Neuronal stem cell (in vitro differentiated cells): ENCODE data around the gene THEM4.

Experiments used
- DNase-seq: peaks from one replicate; pipeline ENCODE4 v3.0.0-alpha.2; 2013; ENCODE audit warnings: low spot score
- H2AFZ ChIP-seq: one replicate; pipeline ENCODE4 v1.6.1; 2013; ENCODE audit warnings: mild to moderate bottlenecking, low read length, inconsistent platforms
- H2AK5ac ChIP-seq: 2 replicates; pipeline ENCODE4 v1.6.1; 2013; ENCODE audit warnings: low read depth, mild to moderate bottlenecking, inconsistent platforms, low read length, moderate library complexity, mixed read lengths
- H2BK120ac ChIP-seq: 2 replicates; pipeline ENCODE4 v1.6.1; 2013; ENCODE audit warnings: low read depth, mild to moderate bottlenecking, inconsistent platforms, low read length, moderate library complexity, mixed read lengths
- H2BK12ac ChIP-seq: one replicate; pipeline ENCODE4 v1.6.1; 2013; ENCODE audit warnings: low read length, inconsistent platforms
- H2BK15ac ChIP-seq: 2 replicates; pipeline ENCODE4 v1.6.1; 2013; ENCODE audit warnings: mild to moderate bottlenecking, low read length, inconsistent platforms, mixed read lengths
- H2BK5ac ChIP-seq: one replicate; pipeline ENCODE4 v1.6.1; 2013; ENCODE audit warnings: inconsistent platforms, mild to moderate bottlenecking, low read length, moderate library complexity
- H3K14ac ChIP-seq: one replicate; pipeline ENCODE4 v1.6.1; 2013; ENCODE audit warnings: low read length, inconsistent platforms
- H3K18ac ChIP-seq: 2 replicates; pipeline ENCODE4 v1.6.1; 2013; ENCODE audit warnings: low read length, inconsistent platforms
- H3K23ac ChIP-seq: 2 replicates; pipeline ENCODE4 v1.6.1; 2013; ENCODE audit warnings: low read depth, mild to moderate bottlenecking, mixed read lengths, low read length, inconsistent platforms; ENCODE audit not compliant: poor library complexity
- H3K27ac ChIP-seq: replicated peaks from 3 replicates; pipeline ENCODE4 v1.5.1; 2013; ENCODE audit warnings: low read length, inconsistent platforms
- H3K27me3 ChIP-seq, 3 experiments: 2 replicates each; pipeline ENCODE4 v1.6.1; 2013; ENCODE audit warnings: low read length in 3 of 3, mild to moderate bottlenecking in 2 of 3, inconsistent platforms in 1 of 3, low read depth in 1 of 3, mixed read lengths in 1 of 3, moderate library complexity in 1 of 3; ENCODE audit not compliant: control insufficient read depth in 3 of 3, insufficient read depth in 3 of 3
- H3K36me3 ChIP-seq, 2 donors: replicated peaks in 1 of 2; 2 replicates each; pipeline ENCODE4 v1.6.1; 2013; ENCODE audit warnings: low read length in 2 of 2; ENCODE audit not compliant: control insufficient read depth in 2 of 2, insufficient read depth in 2 of 2
- H3K4ac ChIP-seq: 2 replicates; pipeline ENCODE4 v1.6.1; 2013; ENCODE audit warnings: inconsistent platforms, mild to moderate bottlenecking, low read length, moderate library complexity
- H3K4me1 ChIP-seq, 2 donors: 1 replicate in 1 of 2; 2 replicates in 1 of 2; pipeline ENCODE4 v1.6.1; 2013; ENCODE audit warnings: low read length in 2 of 2, low read depth in 1 of 2; ENCODE audit not compliant: control insufficient read depth in 2 of 2, insufficient read depth in 1 of 2
- H3K4me2 ChIP-seq: one replicate; pipeline ENCODE4 v1.6.1; 2013; ENCODE audit warnings: mild to moderate bottlenecking, low read length, inconsistent platforms; ENCODE audit not compliant: insufficient read depth, poor library complexity, severe bottlenecking
- H3K4me3 ChIP-seq, 2 donors: 2 replicates each; pipeline ENCODE4 v1.5.1; 2013; ENCODE audit warnings: low read length in 2 of 2, mild to moderate bottlenecking in 2 of 2, inconsistent platforms in 1 of 2, moderate library complexity in 1 of 2
- H3K79me1 ChIP-seq: one replicate; pipeline ENCODE4 v1.6.1; 2013; ENCODE audit warnings: low read depth, mild to moderate bottlenecking, inconsistent platforms, low read length, moderate library complexity
- H3K9ac ChIP-seq: one replicate; pipeline ENCODE4 v1.6.1; 2013; ENCODE audit warnings: mild to moderate bottlenecking, low read depth, low read length, inconsistent platforms; ENCODE audit not compliant: poor library complexity
- H3K9me3 ChIP-seq, 2 donors: replicated peaks in 1 of 2; 2 replicates each; pipeline versions ENCODE3 to v1.6.1; 2013; ENCODE audit warnings: low read length in 2 of 2, mild to moderate bottlenecking in 2 of 2, inconsistent platforms in 1 of 2, low read depth in 1 of 2, mixed read lengths in 1 of 2, moderate library complexity in 1 of 2; ENCODE audit not compliant: control insufficient read depth in 2 of 2, insufficient read depth in 1 of 2
- H4K8ac ChIP-seq: one replicate; pipeline ENCODE4 v1.6.1; 2013; ENCODE audit warnings: low read depth, mild to moderate bottlenecking, inconsistent platforms, low read length, moderate library complexity
- H4K91ac ChIP-seq: one replicate; pipeline ENCODE4 v1.6.1; 2013; ENCODE audit warnings: low read length, low read depth, mild to moderate bottlenecking, inconsistent platforms; ENCODE audit not compliant: poor library complexity
- WGBS, 2 donors: extraction: QIAGEN DNeasy Blood & Tissue Kit; methylation state at CpG; one replicate each; pipeline ENCODE4 v1.1.7; 2013; ENCODE audit warnings: missing lambda C conversion rate in 2 of 2, mixed read lengths in 1 of 2; ENCODE audit not compliant: insufficient read length in 2 of 2, insufficient replicate concordance in 1 of 2; ENCODE audit errors: extremely low coverage in 2 of 2; 5-methylcytosine and 5-hydroxymethylcytosine counted together

Gene THEM4

GRCh38 chr1:151915061-151915686, 5.9 kb upstream of the THEM4 start:
- Histone ChIP-seq H2BK5ac (no peak overlapping the region), H4K8ac (no peak overlapping the region), H2BK12ac (no peak overlapping the region), H3K4me2 (no peak overlapping the region), H3K14ac (no peak overlapping the region), H3K9ac (no peak overlapping the region), H3K79me1 (no peaks in the 10 kb centered on the region), H2AFZ (no peak overlapping the region), H3K36me3 (no peaks in the 10 kb centered on the region), H3K18ac (no peak overlapping the region), H3K27ac (no peak overlapping the region), H2BK15ac (no peak overlapping the region), H4K91ac (no peak overlapping the region), H3K4me1 (no peaks in the 10 kb centered on the region), H3K27me3 (peaks cover 0 to 36% (median under 1%) of the 10 kb centered on the region in 3 experiments), H3K9me3 (peaks cover 0 to 3% of the 10 kb centered on the region in 2 donors), H2BK120ac (no peak overlapping the region), H3K23ac (no peak overlapping the region), H3K4ac (no peak overlapping the region), H3K4me3 (no peak overlapping the region), H2AK5ac (no peak overlapping the region)
- no CpG with 5 or more reads among the region's 1 CpG for WGBS, 2 donors
- DNase-seq: no peak

GRCh38 chr1:151914076-151914475, 4.8 kb upstream of the THEM4 start:
- H4K8ac ChIP-seq: no peak overlapping the region
- no peak overlapping the region for H3K18ac ChIP-seq
- WGBS, 2 donors: no CpG with 5 or more reads among the region's 2 CpGs
- no peak overlapping the region for H3K4ac ChIP-seq
- no peak overlapping the region for H2BK12ac ChIP-seq
- no peaks in the 10 kb centered on the region for H3K4me1 ChIP-seq
- H4K91ac ChIP-seq: no peak overlapping the region
- no peak overlapping the region for H2BK120ac ChIP-seq
- no peak overlapping the region for H3K23ac ChIP-seq
- H3K36me3 ChIP-seq: no peaks in the 10 kb centered on the region
- no peak overlapping the region for H3K9ac ChIP-seq
- H3K79me1 ChIP-seq: no peaks in the 10 kb centered on the region
- H3K27me3 ChIP-seq: peaks cover 0 to 36% (median 6%) of the 10 kb centered on the region in 3 experiments
- no peak overlapping the region for H3K27ac ChIP-seq
- no peak overlapping the region for H2AFZ ChIP-seq
- H3K4me2 ChIP-seq: no peak overlapping the region
- H3K4me3 ChIP-seq: no peak overlapping the region
- DNase-seq: no peak
- no peak overlapping the region for H2BK5ac ChIP-seq
- no peak overlapping the region for H2AK5ac ChIP-seq
- no peak overlapping the region for H2BK15ac ChIP-seq
- no peak overlapping the region for H3K14ac ChIP-seq
- H3K9me3 ChIP-seq: peaks cover 0 to 3% of the 10 kb centered on the region in 2 donors

GRCh38 chr1:151912973-151913372, 3.7 kb upstream of the THEM4 start:
- no peak overlapping the region for H2BK15ac ChIP-seq
- WGBS, 2 donors: no CpG with 5 or more reads among the region's 1 CpG
- H3K4me2 ChIP-seq: no peak overlapping the region
- H2AFZ ChIP-seq: no peak overlapping the region
- no peak overlapping the region for H2AK5ac ChIP-seq
- no peak overlapping the region for H4K8ac ChIP-seq
- no peak overlapping the region for H3K4ac ChIP-seq
- no peaks in the 10 kb centered on the region for H3K79me1 ChIP-seq
- H3K18ac ChIP-seq: no peak overlapping the region
- no peak overlapping the region for H3K23ac ChIP-seq
- H4K91ac ChIP-seq: no peak overlapping the region
- no peak overlapping the region for H3K27ac ChIP-seq
- peaks cover 0 to 25% (median 7%) of the 10 kb centered on the region in 3 experiments for H3K27me3 ChIP-seq
- H3K4me1 ChIP-seq: peaks cover 0 to 2% of the 10 kb centered on the region in 2 donors
- H2BK120ac ChIP-seq: no peak overlapping the region
- H3K9ac ChIP-seq: no peak overlapping the region
- no peak overlapping the region for H2BK12ac ChIP-seq
- H3K9me3 ChIP-seq: peaks cover 2 to 4% of the 10 kb centered on the region in 2 donors
- no peak overlapping the region for H3K14ac ChIP-seq
- no peak overlapping the region for H3K4me3 ChIP-seq
- DNase-seq: no peak
- H2BK5ac ChIP-seq: no peak overlapping the region
- H3K36me3 ChIP-seq: no peaks in the 10 kb centered on the region

GRCh38 chr1:151908228-151908691, 1.1 kb downstream of the THEM4 start:
- H3K4me1 ChIP-seq: peaks cover 0 to 2% of the 10 kb centered on the region in 2 donors
- no peak overlapping the region for H2BK12ac ChIP-seq
- H3K27me3 ChIP-seq: peaks cover 0 to 7% (median 0%) of the 10 kb centered on the region in 3 experiments
- H3K4ac ChIP-seq: no peak overlapping the region
- no peak overlapping the region for H3K23ac ChIP-seq
- WGBS, 2 donors: 100% methylated on average over 1 of the region's 10 CpGs; no CpG with 5 or more reads in 1 of the 2 donors
- peaks cover 2% of the 10 kb centered on the region for H3K79me1 ChIP-seq
- no peak for DNase-seq
- H3K36me3 ChIP-seq: peaks cover 1 to 8% of the 10 kb centered on the region in 2 donors
- H2BK5ac ChIP-seq: no peak overlapping the region
- no peak overlapping the region for H2BK120ac ChIP-seq
- H2BK15ac ChIP-seq: no peak overlapping the region
- no peak overlapping the region for H4K8ac ChIP-seq
- peak overlapping the region in 1 of 2 donors; percentile 97 for H3K4me3 ChIP-seq
- H4K91ac ChIP-seq: no peak overlapping the region
- H3K14ac ChIP-seq: no peak overlapping the region
- no peak overlapping the region for H3K4me2 ChIP-seq
- H3K9me3 ChIP-seq: peaks cover 9 to 14% of the 10 kb centered on the region in 2 donors
- H2AFZ ChIP-seq: peak overlapping the region; percentile 98
- no peak overlapping the region for H2AK5ac ChIP-seq
- H3K9ac ChIP-seq: no peak overlapping the region
- no peak overlapping the region for H3K18ac ChIP-seq
- no peak overlapping the region for H3K27ac ChIP-seq
